Measurements from ENCODE around the gene NPIPA1. TPM values are rescaled to one million over a fixed set of nuclear protein-coding genes. Genes with fewer than 3 reads are reported as not detected.

The NPIPA1 gene
- total and polyA plus RNA-seq, 2 of the 13 experiments (the other 11 are each of a cell fraction or from before 2014, with no cell fraction given) = 75.9 to 183 TPM

DNA sequence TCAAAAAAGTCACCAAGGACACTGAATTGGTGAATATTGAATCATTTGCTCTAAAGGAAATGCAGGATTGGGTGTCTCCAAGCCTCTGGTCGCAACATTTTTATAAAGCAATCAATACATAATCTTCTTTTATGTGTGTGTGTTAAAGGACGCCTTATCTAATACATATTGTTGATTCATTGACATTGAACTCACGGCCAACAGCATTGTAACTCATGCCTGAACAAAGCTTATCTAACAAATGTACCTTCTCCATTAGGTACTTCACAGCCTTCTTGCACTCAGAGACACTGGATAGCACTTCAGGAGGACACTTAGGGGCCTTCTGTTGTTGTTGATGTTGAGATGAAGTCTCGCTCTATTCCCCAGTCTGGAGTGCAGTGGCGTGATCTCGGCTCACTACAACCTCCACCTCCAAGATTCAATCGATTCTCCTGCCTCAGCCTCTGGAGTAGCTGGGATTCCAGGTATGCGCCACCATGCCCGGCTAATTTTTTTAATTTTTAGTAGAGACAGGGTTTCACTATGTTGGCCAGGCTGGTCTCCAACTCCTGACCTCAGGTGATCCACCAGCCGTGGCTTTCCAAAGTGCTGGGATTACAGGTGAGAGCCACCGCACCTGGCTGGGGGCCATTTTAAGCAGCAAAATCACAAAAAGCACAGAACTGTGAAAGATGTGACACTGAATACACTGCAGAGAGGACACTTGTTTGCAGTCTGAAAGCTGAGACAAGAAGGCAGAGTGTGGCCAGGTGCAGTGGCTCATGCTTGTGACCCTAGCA lies 24.4 kb downstream of the NPIPA1 start:
- peaks cover 0 to 13% of the 10 kb centered on the region in 2 experiments; a peak in 1 of 5 replicates for H3K27me3 ChIP-seq (ENCODE audit: control insufficient read depth in 1 of 2, insufficient read depth in 2 of 2, low read length in 2 of 2)
- H3K9me3 ChIP-seq (ENCODE audit: low read length) = no peaks in the 10 kb centered on the region
- in situ Hi-C loops (cut with HindIII; ENCODE audit: extremely low pct_ligation_motif_present, low pct_unique_long_range_greater_than_20kb) = no loop called here
- peaks cover 7% of the 10 kb centered on the region; the same call in 1 of the 2 replicates for H3K4me1 ChIP-seq (ENCODE audit: insufficient read depth, low read length)
- H3K79me2 ChIP-seq (ENCODE audit: insufficient read depth, low read length) = no peaks in the 10 kb centered on the region
- no peak overlapping the region for H3K4me3 ChIP-seq (replicated peaks in 1 of 3; ENCODE audit: insufficient read depth in 1 of 3, low read depth in 2 of 3, low read length in 3 of 3)
- no peak overlapping the region for H2AFZ ChIP-seq (ENCODE audit: low read length)
- no peaks in the 10 kb centered on the region for H4K20me1 ChIP-seq (ENCODE audit: insufficient read depth, low read length)
- no peak overlapping the region for H3K27ac ChIP-seq (ENCODE audit: extremely low read length, insufficient read depth, low read length)
- ChIA-PET CTCF (ENCODE audit: low intra/inter-chr PET ratio, low total read pairs) (no interaction called here), POLR2A (no interaction called here)
- FAIRE-seq (no peak), ATAC-seq (no peak), DNase-seq (ENCODE audit: low spot score) (no peak)
- TF ChIP-seq KLF11 (CRISPR knock-in tag; IDR thresholded peaks at IDR 0.05) = no peak
- TF ChIP-seq CCDC6 (CRISPR knock-in tag; IDR thresholded peaks at IDR 0.05) = no peak
- no peak for TF ChIP-seq MXD4 (CRISPR knock-in tag; IDR thresholded peaks at IDR 0.05)
- no peak for TF ChIP-seq ZNF780A (CRISPR knock-in tag; IDR thresholded peaks at IDR 0.05)
- TF ChIP-seq PRPF4 (IDR thresholded peaks at IDR 0.05; ENCODE audit: low read depth, low read length, poor library complexity, severe bottlenecking) = no peak
- no peak for TF ChIP-seq ZBTB1 (CRISPR knock-in tag; IDR thresholded peaks at IDR 0.05; ENCODE audit: borderline replicate concordance)
- TF ChIP-seq CHCHD3 (CRISPR knock-in tag; IDR thresholded peaks at IDR 0.05) = 0 out of 2 replicates have a peak, but pooled peaks have one; percentile 30
- no peaks in the 10 kb centered on the region for H3K36me3 ChIP-seq (replicated peaks in 1 of 2; ENCODE audit: control insufficient read depth in 1 of 2, insufficient read depth in 2 of 2, low read length in 2 of 2)
- WGBS (ENCODE audit: low lambda C conversion rate) = 63% methylated on average over 11 of the region's 11 CpGs
- no peak overlapping the region for H3K9ac ChIP-seq (ENCODE audit: insufficient read depth, low read depth, low read length)
- no TSS peak for BruUV-seq (replicated peaks)
- intact Hi-C loops (cut with micrococcal nuclease; ENCODE audit: unreplicated experiment) = no loop called here
- H3K4me2 ChIP-seq (ENCODE audit: low read depth, low read length) = no peak overlapping the region
